Breast epithelium (tissue), 4 donors: ENCODE data around the gene DEAF1. TPM values are rescaled to one million over a fixed set of nuclear protein-coding genes. Genes with fewer than 3 reads are reported as not detected.

ENCODE experiments used
- DNase-seq, 2 donors: peaks; one replicate each; pipeline ENCODE4 v3.0.0-alpha.2; 2019; ENCODE audit warnings: low spot score in 2 of 2
- H3K27ac ChIP-seq, 2 donors: fragments of 200-600 bp; sonication (generic) in 1 of 2; one replicate each; pipeline ENCODE4 v1.5.1; 2016 to 2019; ENCODE audit warnings: mild to moderate bottlenecking in 1 of 2
- H3K27me3 ChIP-seq, 2 donors: fragments of 200-600 bp; sonication (generic) in 1 of 2; one replicate each; pipeline versions ENCODE4 v1.5.1 to v1.6.0; 2017 to 2019; ENCODE audit warnings: control low read depth in 1 of 2, mild to moderate bottlenecking in 1 of 2
- H3K36me3 ChIP-seq: fragments of 200-600 bp; one replicate; pipeline ENCODE4 v1.5.1; 2019
- H3K4me1 ChIP-seq, 2 donors: fragments of 200-600 bp; sonication (generic); one replicate each; pipeline ENCODE4 v1.5.1; 2016 to 2019; ENCODE audit warnings: control low read depth in 1 of 2
- H3K4me3 ChIP-seq, 3 donors: fragments of 200-600 bp; sonication (generic); 1 replicate in 2 of 3; 2 replicates in 1 of 3; pipeline ENCODE4 v1.5.1; 2016 to 2019; ENCODE audit warnings: mild to moderate bottlenecking in 3 of 3, moderate library complexity in 2 of 3
- H3K9me3 ChIP-seq, 2 donors: fragments of 200-600 bp; sonication (generic) in 1 of 2; one replicate each; pipeline ENCODE4 v1.5.1; 2016 to 2019; ENCODE audit warnings: control low read depth in 1 of 2
- CTCF ChIP-seq, 3 donors: fragments of 450-650 bp; IDR thresholded peaks; one replicate each; pipeline ENCODE4 v1.5.1; 2016 to 2017; ENCODE audit warnings: antibody characterized with exemption in 3 of 3, mild to moderate bottlenecking in 3 of 3, moderate library complexity in 3 of 3
- POLR2A ChIP-seq: fragments of 450-650 bp; IDR thresholded peaks from one replicate; pipeline ENCODE4 v1.6.1; 2016; ENCODE audit warnings: antibody characterized with exemption, mild to moderate bottlenecking, moderate library complexity
- POLR2AphosphoS5 ChIP-seq, 3 donors: sonication (generic); formaldehyde crosslinking; IDR thresholded peaks; one replicate each; pipeline ENCODE4 v1.6.1; 2017; ENCODE audit warnings: antibody characterized with exemption in 3 of 3
- intact Hi-C: fragments of 100-400 bp; cut with DNase I; formaldehyde crosslinking; loops from one replicate; pipeline ENCODE4 v1.15.1; 2023; ENCODE audit warnings: low total_unique reads
- total RNA-seq, 3 donors: library from RNA; depleted of rRNA; stranded (reverse); fragments of >200 nt; gene quantifications; one replicate each; pipeline ENCODE4 v1.1.0, GENCODE V29; 2016

Gene DEAF1
- total RNA-seq, 3 donors from 2014 or later, result 25.3 to 42.6 (median 39.8) TPM

- no peak for TF ChIP-seq POLR2A
- no peak for TF ChIP-seq CTCF (IDR thresholded peaks at IDR 0.05)
- no peak for TF ChIP-seq POLR2AphosphoS5 (IDR thresholded peaks at IDR 0.05)
- Histone ChIP-seq H3K4me3 (no peak within 1 kb of the TSS), H3K9me3 (peaks cover 0 to 3% of the 10 kb centered on the region in 2 donors), H3K36me3 (no peaks in the 10 kb centered on the region), H3K4me1 (no peaks in the 10 kb centered on the region), H3K27ac (no peak within 1 kb of the TSS), H3K27me3 (peaks cover 0 to 5% of the 10 kb centered on the region in 2 donors)
- DNase-seq, result no peak
- intact Hi-C loops, result no loop called here
These were observed 70.1 kb downstream of the DEAF1 start, which contains the start of gene CDHR5 for GRCh38 chr11:624705-625635. CDHR5 (minus strand) TSS chr11:624955; CDS start chr11:624902, 53 bp downstream.

- intact Hi-C loops, result no loop called here
- peaks cover 0 to 3% of the 10 kb centered on the region in 2 donors for H3K9me3 ChIP-seq
- TF ChIP-seq CTCF (IDR thresholded peaks at IDR 0.05) (no peak), POLR2AphosphoS5 (IDR thresholded peaks at IDR 0.05) (no peak), POLR2A (no peak)
- no peak overlapping the region for H3K27ac ChIP-seq
- no peak overlapping the region for H3K4me3 ChIP-seq
- no peak for DNase-seq
- H3K4me1 ChIP-seq, result no peaks in the 10 kb centered on the region
- H3K27me3 ChIP-seq, result peaks cover 0 to 5% of the 10 kb centered on the region in 2 donors
- no peaks in the 10 kb centered on the region for H3K36me3 ChIP-seq
These were observed 70.9 kb downstream of the DEAF1 start for GRCh38 chr11:623999-624704.

- no peak for TF ChIP-seq CTCF (IDR thresholded peaks at IDR 0.05)
- TF ChIP-seq POLR2AphosphoS5 (IDR thresholded peaks at IDR 0.05), result no peak
- no peak for TF ChIP-seq POLR2A
- Histone ChIP-seq H3K4me1 (no peaks in the 10 kb centered on the region), H3K9me3 (peaks cover 0 to 3% of the 10 kb centered on the region in 2 donors), H3K27ac (no peak overlapping the region), H3K27me3 (peaks cover 0 to 5% of the 10 kb centered on the region in 2 donors), H3K4me3 (no peak overlapping the region), H3K36me3 (no peaks in the 10 kb centered on the region)
- intact Hi-C loops, result no loop called here
- no peak for DNase-seq
These were observed 71.6 kb downstream of the DEAF1 start for GRCh38 chr11:623349-623869.

- Histone ChIP-seq H3K27me3 (peaks cover 0 to 5% of the 10 kb centered on the region in 2 donors), H3K4me3 (no peak overlapping the region), H3K36me3 (no peaks in the 10 kb centered on the region), H3K4me1 (no peaks in the 10 kb centered on the region), H3K9me3 (no peaks in the 10 kb centered on the region), H3K27ac (no peak overlapping the region)
- DNase-seq, result no peak
- intact Hi-C loops, result no loop called here
- TF ChIP-seq CTCF (IDR thresholded peaks at IDR 0.05) (no peak), POLR2AphosphoS5 (IDR thresholded peaks at IDR 0.05) (no peak), POLR2A (no peak)
These were observed 73.2 kb downstream of the DEAF1 start for GRCh38 chr11:621838-622237.
